Activated CD4-positive, alpha-beta T cell treated with anti-CD3 and anti-CD28 coated beads, Interleukin-2, amount 10 ng/mL, durations not matched to agents 24 days and 14 days (primary cell): ENCODE measurements around the gene SAXO2. TPM values are rescaled to one million over a fixed set of nuclear protein-coding genes. Genes with fewer than 3 reads are reported as not detected.
A peak's percentile ranks its signal among the peaks of the same experiment; 100 is the strongest.
"Not testable (repeated sequence)": the region's sequence is repeated elsewhere in the genome, so short reads cannot be mapped to it uniquely, and the experiment has no call there.

Experiments
- DNase-seq: peaks from one replicate; pipeline ENCODE4 v3.0.0; 2022
- H3K27ac Mint-ChIP-seq: one replicate; pipeline ENCODE4 v1.8.0; 2022; ENCODE audit warnings: mild to moderate bottlenecking, mixed read lengths
- H3K27me3 Mint-ChIP-seq: one replicate; pipeline ENCODE4 v1.8.0; 2022; ENCODE audit warnings: mixed read lengths
- H3K36me3 Mint-ChIP-seq: one replicate; pipeline ENCODE4 v1.8.0; 2022; ENCODE audit warnings: low read depth, mild to moderate bottlenecking, mixed read lengths
- H3K4me1 Mint-ChIP-seq: one replicate; pipeline ENCODE4 v1.8.0; 2021; ENCODE audit warnings: mixed read lengths
- H3K4me3 Mint-ChIP-seq: one replicate; pipeline ENCODE4 v1.8.0; 2022; ENCODE audit warnings: mild to moderate bottlenecking, moderate library complexity, mixed read lengths
- H3K9me3 Mint-ChIP-seq: one replicate; pipeline ENCODE4 v1.8.0; 2021; ENCODE audit warnings: mixed read lengths
- intact Hi-C: fragments of 100-400 bp; cut with micrococcal nuclease; formaldehyde crosslinking; loops from one replicate; pipeline ENCODE4 v1.15.1; 2023
- total RNA-seq: library from RNA; stranded (reverse); gene quantifications from 2 replicates; pipeline ENCODE4 v1.2.3, GENCODE V29; 2022

The SAXO2 gene
- total RNA-seq, 1 donor from 2014 or later = 1.1 TPM

GRCh38 chr15:82263350-82263749, 732 bp downstream of the SAXO2 start:
- Mint-ChIP-seq H3K9me3 (no peaks in the 10 kb centered on the region), H3K27me3 (peaks cover 5% of the 10 kb centered on the region), H3K27ac (peak overlapping the region; percentile 92), H3K36me3 (peaks cover 19% of the 10 kb centered on the region), H3K4me3 (peak overlapping the region; percentile 96), H3K4me1 (peaks cover 28% of the 10 kb centered on the region)
- DNase-seq = no peak
- intact Hi-C loops = no loop called here

GRCh38 chr15:82267137-82267536, 4.5 kb downstream of the SAXO2 start:
- H3K27ac Mint-ChIP-seq, H3K4me3 Mint-ChIP-seq, H3K9me3 Mint-ChIP-seq, intact Hi-C loops, H3K27me3 Mint-ChIP-seq, DNase-seq, H3K36me3 Mint-ChIP-seq: not testable (repeated sequence)
- peaks cover 12% of the 10 kb centered on the region for H3K4me1 Mint-ChIP-seq

GRCh38 chr15:82268454-82268853, 5.8 kb downstream of the SAXO2 start:
- H3K27ac Mint-ChIP-seq, H3K4me1 Mint-ChIP-seq, H3K4me3 Mint-ChIP-seq, H3K9me3 Mint-ChIP-seq, DNase-seq, intact Hi-C loops, H3K27me3 Mint-ChIP-seq, H3K36me3 Mint-ChIP-seq: not testable (repeated sequence)

DNA sequence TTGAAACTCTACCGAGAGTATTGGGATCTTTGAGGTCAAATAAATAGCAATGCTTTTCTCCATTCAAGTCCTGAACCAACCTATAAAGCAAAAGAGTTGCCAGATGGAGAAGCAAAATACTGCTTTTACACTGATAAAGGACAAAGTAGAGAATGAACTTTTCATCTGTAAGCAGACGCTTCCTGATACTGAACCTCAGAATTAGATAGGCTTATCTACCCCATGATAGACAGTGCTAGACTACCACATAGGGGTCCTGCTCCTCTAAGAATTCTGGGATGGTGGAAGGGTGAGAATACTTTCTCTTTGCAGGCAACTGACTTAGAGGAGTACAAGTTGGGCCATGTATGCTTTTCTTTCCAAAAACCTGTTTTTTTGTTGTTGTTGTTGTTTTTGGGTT, 9.5 kb downstream of the SAXO2 start:
- Mint-ChIP-seq H3K4me1 (no peaks in the 10 kb centered on the region), H3K27ac (no peak overlapping the region), H3K9me3 (peaks cover 14% of the 10 kb centered on the region), H3K27me3 (peaks cover 24% of the 10 kb centered on the region), H3K36me3 (no peaks in the 10 kb centered on the region), H3K4me3 (no peak overlapping the region)
- DNase-seq = no peak
- intact Hi-C loops = no loop called here

GRCh38 chr15:82275410-82275809, 12.8 kb downstream of the SAXO2 start:
- no peaks in the 10 kb centered on the region for H3K36me3 Mint-ChIP-seq
- no peak overlapping the region for H3K27ac Mint-ChIP-seq
- peaks cover 42% of the 10 kb centered on the region for H3K27me3 Mint-ChIP-seq
- DNase-seq = no peak
- intact Hi-C loops = no loop called here
- peaks cover 14% of the 10 kb centered on the region for H3K9me3 Mint-ChIP-seq
- H3K4me1 Mint-ChIP-seq = no peaks in the 10 kb centered on the region
- H3K4me3 Mint-ChIP-seq = no peak overlapping the region

- intact Hi-C loops, H3K4me3 Mint-ChIP-seq, DNase-seq, H3K27ac Mint-ChIP-seq, H3K36me3 Mint-ChIP-seq, H3K4me1 Mint-ChIP-seq, H3K9me3 Mint-ChIP-seq: not testable (repeated sequence)
- peaks cover 28% of the 10 kb centered on the region for H3K27me3 Mint-ChIP-seq
These were observed 18.7 kb downstream of the SAXO2 start for GRCh38 chr15:82281276-82281675.

DNA sequence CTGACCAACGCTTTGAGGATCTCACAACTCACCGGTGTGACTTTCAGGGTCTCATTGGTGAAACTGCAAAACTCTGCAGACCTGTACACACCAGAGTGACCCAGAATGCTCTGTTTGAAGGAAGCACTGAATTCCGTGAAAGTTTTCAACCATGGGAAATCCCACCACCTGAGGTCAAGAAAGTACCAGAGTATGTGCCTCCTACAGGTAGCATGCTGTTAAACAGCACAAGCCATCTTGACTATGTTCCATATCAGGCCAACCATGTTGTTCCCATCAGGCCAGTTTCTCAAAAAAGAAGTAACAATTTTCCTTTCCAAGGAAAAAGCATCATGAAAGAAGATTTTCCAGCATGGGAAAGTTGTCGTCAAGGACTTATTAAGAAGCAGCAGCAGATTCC, 19.8 kb downstream of the SAXO2 start:
- H3K4me3 Mint-ChIP-seq, intact Hi-C loops, H3K9me3 Mint-ChIP-seq, H3K27ac Mint-ChIP-seq, H3K36me3 Mint-ChIP-seq: not testable (repeated sequence)
- peaks cover 27% of the 10 kb centered on the region for H3K27me3 Mint-ChIP-seq
- DNase-seq = peak; percentile 46
- H3K4me1 Mint-ChIP-seq = peaks cover 18% of the 10 kb centered on the region

DNA sequence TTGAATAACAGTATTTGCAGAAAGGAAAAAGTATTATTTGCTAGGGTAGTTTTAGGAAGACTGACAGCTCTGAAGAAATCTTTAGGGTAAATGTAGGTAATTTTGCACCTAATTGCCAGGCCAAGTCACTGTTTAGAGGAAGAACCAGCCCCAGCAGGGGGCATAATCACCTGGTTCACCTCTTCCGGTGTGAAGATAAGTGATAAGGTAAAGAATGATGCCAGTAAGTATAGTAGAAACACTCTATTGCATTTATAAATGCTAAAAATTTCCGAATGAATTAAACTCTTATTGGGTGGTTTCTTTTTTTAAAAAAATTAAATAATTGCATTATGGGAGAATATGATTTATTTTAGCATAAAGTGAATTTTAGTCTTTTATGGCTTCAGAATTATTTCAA, 21.8 kb downstream of the SAXO2 start:
- peaks cover 20% of the 10 kb centered on the region for H3K4me1 Mint-ChIP-seq
- DNase-seq, H3K4me3 Mint-ChIP-seq, H3K9me3 Mint-ChIP-seq, intact Hi-C loops, H3K27ac Mint-ChIP-seq, H3K36me3 Mint-ChIP-seq: not testable (repeated sequence)
- peaks cover 26% of the 10 kb centered on the region for H3K27me3 Mint-ChIP-seq

GRCh38 chr15:82286475-82286874, 23.9 kb downstream of the SAXO2 start:
- intact Hi-C loops, H3K9me3 Mint-ChIP-seq, H3K36me3 Mint-ChIP-seq, H3K27ac Mint-ChIP-seq: not testable (repeated sequence)
- peak; percentile 67 for DNase-seq
- Mint-ChIP-seq H3K4me1 (peaks cover 25% of the 10 kb centered on the region), H3K4me3 (peak overlapping the region; percentile 43), H3K27me3 (peaks cover 26% of the 10 kb centered on the region)

DNA sequence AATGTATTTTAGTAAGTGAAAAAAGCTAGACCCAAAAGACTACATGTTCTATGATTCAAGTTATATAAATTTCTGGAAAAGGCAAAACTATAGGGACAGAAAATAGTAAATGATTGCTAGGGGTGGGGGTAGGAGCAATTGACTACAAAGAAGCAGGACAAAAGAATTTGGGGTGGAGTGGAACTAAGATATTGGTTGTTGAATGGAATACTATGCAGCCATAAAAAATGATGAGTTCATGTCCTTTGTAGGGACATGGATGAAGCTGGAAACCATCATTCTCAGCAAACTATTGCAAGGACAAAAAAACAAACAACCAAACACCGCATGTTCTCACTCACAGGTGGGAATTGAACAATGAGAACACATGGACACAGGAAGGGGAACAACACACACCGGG, 25.6 kb downstream of the SAXO2 start:
- H3K4me3 Mint-ChIP-seq, intact Hi-C loops, H3K36me3 Mint-ChIP-seq, H3K9me3 Mint-ChIP-seq, H3K27ac Mint-ChIP-seq: not testable (repeated sequence)
- peaks cover 24% of the 10 kb centered on the region for H3K27me3 Mint-ChIP-seq
- H3K4me1 Mint-ChIP-seq = peaks cover 25% of the 10 kb centered on the region
- peak; percentile 2 for DNase-seq

- Mint-ChIP-seq H3K9me3 (peaks cover 8% of the 10 kb centered on the region), H3K27ac (no peak overlapping the region), H3K36me3 (no peaks in the 10 kb centered on the region), H3K4me3 (no peak overlapping the region), H3K27me3 (peaks cover 24% of the 10 kb centered on the region), H3K4me1 (peaks cover 9% of the 10 kb centered on the region)
- no peak for DNase-seq
- intact Hi-C loops = no loop called here
These were observed 29.7 kb downstream of the SAXO2 start for GRCh38 chr15:82292271-82292670.

DNA sequence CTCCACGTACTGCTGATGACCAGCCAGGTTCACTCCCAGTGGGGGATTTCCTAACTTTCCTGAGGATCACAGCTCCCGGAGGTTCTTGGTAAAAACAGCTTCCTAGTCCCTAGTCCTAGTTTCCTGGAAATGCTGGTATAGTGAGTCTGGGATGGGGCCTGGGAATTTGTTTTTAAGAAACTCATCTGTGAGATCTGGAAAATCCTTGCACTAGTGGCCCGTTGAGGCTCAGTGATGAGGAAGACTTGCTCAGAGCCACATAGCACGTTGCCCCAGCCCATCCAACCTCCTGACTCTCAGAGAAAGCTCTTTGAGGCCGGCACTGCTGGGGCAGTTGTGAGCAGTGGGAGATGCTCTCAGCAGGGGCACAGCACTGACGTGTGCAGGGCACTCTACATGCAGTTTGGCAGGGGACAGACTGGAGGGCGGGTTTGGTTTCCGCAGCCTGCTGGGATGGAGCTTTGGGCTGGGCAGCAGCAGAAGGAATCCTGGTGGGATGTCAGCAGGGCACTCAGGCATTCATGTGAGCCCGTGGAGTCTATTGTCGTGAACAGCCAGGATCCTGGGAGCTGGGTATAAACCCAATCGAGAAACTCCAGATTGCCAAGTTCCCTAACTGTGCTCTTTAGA, 31.6 kb downstream of the SAXO2 start:
- no peak for DNase-seq
- Mint-ChIP-seq H3K4me3 (no peak overlapping the region), H3K4me1 (peaks cover 10% of the 10 kb centered on the region)

DNA sequence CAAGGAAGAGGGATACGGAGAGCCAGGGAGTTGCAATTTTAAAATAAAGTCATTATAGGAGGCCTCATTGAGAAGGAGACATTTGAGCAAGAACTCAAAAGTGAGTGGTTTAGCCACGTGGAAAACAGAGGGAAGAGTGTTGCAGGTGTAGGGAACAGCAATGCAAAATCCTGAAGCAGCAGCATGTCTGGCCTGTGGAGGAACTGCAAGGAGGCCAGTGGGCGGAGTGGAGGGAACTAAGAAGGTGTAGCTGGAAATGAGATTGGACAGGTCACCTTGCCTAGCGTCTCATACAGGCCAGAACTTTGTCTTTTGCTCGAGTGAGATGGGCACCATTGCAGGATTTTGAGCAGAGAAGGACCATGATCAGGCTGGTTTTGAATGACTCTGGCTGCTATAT, 34.9 kb downstream of the SAXO2 start:
- Mint-ChIP-seq H3K4me3 (no peak overlapping the region), H3K27ac (no peak overlapping the region), H3K27me3 (peaks cover 7% of the 10 kb centered on the region), H3K4me1 (peaks cover 5% of the 10 kb centered on the region), H3K9me3 (no peaks in the 10 kb centered on the region), H3K36me3 (no peaks in the 10 kb centered on the region)
- peak; percentile 51 for DNase-seq
- intact Hi-C loops = no loop called here

More for the DNA sequence above, 31.6 kb downstream of the SAXO2 start:
- peaks cover 15% of the 10 kb centered on the region for H3K27me3 Mint-ChIP-seq
- H3K27ac Mint-ChIP-seq = no peak overlapping the region
- H3K36me3 Mint-ChIP-seq = no peaks in the 10 kb centered on the region
- H3K9me3 Mint-ChIP-seq = no peaks in the 10 kb centered on the region
- intact Hi-C loops = no loop called here

DNA sequence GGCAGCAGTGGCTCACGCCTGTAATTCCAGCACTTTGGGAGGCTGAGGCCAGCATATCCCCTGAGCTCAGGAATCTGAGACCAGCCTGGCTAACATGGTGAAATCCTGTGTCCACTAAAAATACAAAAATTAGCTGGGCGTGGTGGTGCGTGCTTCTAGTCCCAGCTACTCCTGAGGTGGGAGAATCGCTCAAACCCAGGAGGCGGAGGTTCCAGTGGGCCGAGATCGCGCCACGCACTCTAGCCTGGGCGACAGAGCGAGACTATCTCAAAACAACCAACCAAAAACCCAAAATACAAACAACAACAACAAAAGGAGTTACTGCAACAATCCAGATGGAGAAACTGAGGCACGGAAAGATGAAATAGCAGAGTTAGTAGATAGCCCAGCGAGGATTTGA, 35.4 kb downstream of the SAXO2 start:
- Mint-ChIP-seq H3K4me1 (peaks cover 5% of the 10 kb centered on the region), H3K36me3 (no peaks in the 10 kb centered on the region), H3K27me3 (peaks cover 7% of the 10 kb centered on the region), H3K4me3 (peak overlapping the region; percentile 25), H3K9me3 (no peaks in the 10 kb centered on the region), H3K27ac (no peak overlapping the region)
- intact Hi-C loops = no loop called here
- no peak for DNase-seq

GRCh38 chr15:82298520-82298919, 35.9 kb downstream of the SAXO2 start:
- peak overlapping the region; percentile 30 for H3K4me3 Mint-ChIP-seq
- peak; percentile 82 for DNase-seq
- H3K9me3 Mint-ChIP-seq = no peaks in the 10 kb centered on the region
- no peak overlapping the region for H3K27ac Mint-ChIP-seq
- no peaks in the 10 kb centered on the region for H3K36me3 Mint-ChIP-seq
- intact Hi-C loops = no loop called here
- peaks cover 7% of the 10 kb centered on the region for H3K27me3 Mint-ChIP-seq
- H3K4me1 Mint-ChIP-seq = peaks cover 5% of the 10 kb centered on the region
